Vagina (tissue), 2 donors: Measurements from ENCODE around the gene SMIM31. TPM values are rescaled to one million over a fixed set of nuclear protein-coding genes. Genes with fewer than 3 reads are reported as not detected.

Experiments
- DNase-seq, 2 donors: peaks; one replicate each; pipeline ENCODE4 v3.0.0-alpha.2; 2017; ENCODE audit errors: extremely low spot score in 2 of 2
- H3K27ac ChIP-seq: fragments of 200-600 bp; sonication (generic); one replicate; pipeline ENCODE4 v1.5.1; 2019
- H3K27me3 ChIP-seq: fragments of 200-600 bp; sonication (generic); one replicate; pipeline ENCODE4 v1.5.1; 2019
- H3K36me3 ChIP-seq, 2 donors: fragments of 200-600 bp; sonication (generic); one replicate each; pipeline ENCODE4 v1.5.1; 2017 to 2019
- H3K4me1 ChIP-seq: fragments of 200-600 bp; sonication (generic); one replicate; pipeline ENCODE4 v1.5.1; 2019
- H3K4me3 ChIP-seq, 2 donors: fragments of 200-600 bp; sonication (generic); 1 replicate in 1 of 2; 2 replicates in 1 of 2; pipeline ENCODE4 v1.5.1; 2016 to 2019
- H3K9me3 ChIP-seq: fragments of 200-600 bp; sonication (generic); one replicate; pipeline ENCODE4 v1.5.1; 2019
- POLR2A ChIP-seq, 2 donors: fragments of 450-650 bp; IDR thresholded peaks; one replicate each; pipeline ENCODE4 v1.6.1; 2017; ENCODE audit warnings: antibody characterized with exemption in 2 of 2, mild to moderate bottlenecking in 2 of 2, moderate library complexity in 2 of 2
- POLR2AphosphoS5 ChIP-seq, 2 donors: sonication (generic); formaldehyde crosslinking; IDR thresholded peaks; one replicate each; pipeline ENCODE4 v1.9.0; 2017; ENCODE audit warnings: antibody characterized with exemption in 2 of 2, mild to moderate bottlenecking in 2 of 2, low read depth in 1 of 2; ENCODE audit not compliant: insufficient read depth in 1 of 2
- intact Hi-C: fragments of 100-400 bp; cut with DNase I; formaldehyde crosslinking; loops from one replicate; pipeline ENCODE4 v1.15.1; 2023
- total RNA-seq: library from RNA; depleted of rRNA; stranded (reverse); fragments of >200 nt; gene quantifications from one replicate; pipeline ENCODE4 v1.2.3, GENCODE V29; 2016
- TF ChIP-seq, protein P1 (sequence below), 3 experiments: fragments of 450-650 bp in 2 of 3; fragments of 200-600 bp in 1 of 3; sonication (generic) in 1 of 3; IDR thresholded peaks; one replicate each; pipeline ENCODE4 v1.5.1; 2017 to 2019; ENCODE audit warnings: antibody characterized with exemption in 3 of 3, mild to moderate bottlenecking in 2 of 3, moderate library complexity in 2 of 3

The SMIM31 gene
- total RNA-seq, 1 donor from 2014 or later = not detected

DNA sequence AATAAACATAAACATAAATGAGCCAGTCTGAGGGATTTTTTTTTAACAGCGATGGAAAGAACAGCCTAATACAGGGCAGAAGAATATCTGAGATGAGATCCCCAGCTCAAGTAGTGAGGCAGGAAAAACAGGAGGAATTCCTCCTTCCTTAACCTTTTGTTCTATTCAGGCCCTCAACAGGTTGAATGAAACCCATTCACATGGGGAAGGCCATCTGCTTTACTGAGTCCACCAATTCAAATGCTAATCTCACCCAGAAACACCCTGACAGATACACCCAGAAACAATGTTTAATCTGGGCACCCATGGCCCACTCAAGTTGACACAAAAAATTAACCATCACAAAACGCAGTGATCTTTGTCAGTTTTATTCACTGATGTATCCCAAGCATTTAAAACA lies 45.5 kb downstream of the SMIM31 start:
- no peaks in the 10 kb centered on the region for H3K36me3 ChIP-seq
- no peak overlapping the region for H3K27ac ChIP-seq
- no peaks in the 10 kb centered on the region for H3K9me3 ChIP-seq
- no peaks in the 10 kb centered on the region for H3K27me3 ChIP-seq
- H3K4me3 ChIP-seq = no peak overlapping the region
- TF ChIP-seq POLR2A (IDR thresholded peaks at IDR 0.05) (no peak), POLR2AphosphoS5 (IDR thresholded peaks at IDR 0.05; ENCODE audit: insufficient read depth in 1 of 2, low read depth in 1 of 2) (no peak)
- TF ChIP-seq, protein P1, sequence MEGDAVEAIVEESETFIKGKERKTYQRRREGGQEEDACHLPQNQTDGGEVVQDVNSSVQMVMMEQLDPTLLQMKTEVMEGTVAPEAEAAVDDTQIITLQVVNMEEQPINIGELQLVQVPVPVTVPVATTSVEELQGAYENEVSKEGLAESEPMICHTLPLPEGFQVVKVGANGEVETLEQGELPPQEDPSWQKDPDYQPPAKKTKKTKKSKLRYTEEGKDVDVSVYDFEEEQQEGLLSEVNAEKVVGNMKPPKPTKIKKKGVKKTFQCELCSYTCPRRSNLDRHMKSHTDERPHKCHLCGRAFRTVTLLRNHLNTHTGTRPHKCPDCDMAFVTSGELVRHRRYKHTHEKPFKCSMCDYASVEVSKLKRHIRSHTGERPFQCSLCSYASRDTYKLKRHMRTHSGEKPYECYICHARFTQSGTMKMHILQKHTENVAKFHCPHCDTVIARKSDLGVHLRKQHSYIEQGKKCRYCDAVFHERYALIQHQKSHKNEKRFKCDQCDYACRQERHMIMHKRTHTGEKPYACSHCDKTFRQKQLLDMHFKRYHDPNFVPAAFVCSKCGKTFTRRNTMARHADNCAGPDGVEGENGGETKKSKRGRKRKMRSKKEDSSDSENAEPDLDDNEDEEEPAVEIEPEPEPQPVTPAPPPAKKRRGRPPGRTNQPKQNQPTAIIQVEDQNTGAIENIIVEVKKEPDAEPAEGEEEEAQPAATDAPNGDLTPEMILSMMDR (IDR thresholded peaks at IDR 0.05) = no peak
- no peaks in the 10 kb centered on the region for H3K4me1 ChIP-seq
- DNase-seq = no peak
- intact Hi-C loops = no loop called here

DNA sequence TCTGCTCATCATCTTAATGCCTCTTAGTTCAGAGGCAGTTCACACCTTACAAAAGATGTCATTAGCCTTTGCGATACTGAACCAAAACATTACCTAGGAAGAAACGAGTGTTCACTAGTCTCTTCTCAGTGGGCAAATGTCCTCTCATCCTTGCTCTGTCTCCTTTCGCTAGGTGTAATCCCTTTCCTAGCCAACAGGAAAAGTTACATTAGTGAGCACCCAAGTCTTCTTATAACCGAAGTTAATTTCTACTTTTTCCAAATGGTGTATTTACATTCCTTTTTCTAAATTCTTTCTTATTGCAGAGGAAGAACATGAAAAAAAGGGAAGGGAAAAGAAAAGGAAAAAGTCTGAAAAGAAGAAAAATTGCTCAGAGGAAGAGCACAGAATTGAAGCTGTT lies 46.9 kb downstream of the SMIM31 start:
- Histone ChIP-seq H3K27ac (no peak overlapping the region), H3K36me3 (no peaks in the 10 kb centered on the region), H3K4me3 (no peak overlapping the region), H3K4me1 (no peaks in the 10 kb centered on the region), H3K9me3 (no peaks in the 10 kb centered on the region), H3K27me3 (no peaks in the 10 kb centered on the region)
- TF ChIP-seq, protein P1 (IDR thresholded peaks at IDR 0.05) = no peak
- TF ChIP-seq POLR2AphosphoS5 (IDR thresholded peaks at IDR 0.05; ENCODE audit: insufficient read depth in 1 of 2, low read depth in 1 of 2) (no peak), POLR2A (IDR thresholded peaks at IDR 0.05) (no peak)
- DNase-seq = no peak
- intact Hi-C loops = no loop called here

DNA sequence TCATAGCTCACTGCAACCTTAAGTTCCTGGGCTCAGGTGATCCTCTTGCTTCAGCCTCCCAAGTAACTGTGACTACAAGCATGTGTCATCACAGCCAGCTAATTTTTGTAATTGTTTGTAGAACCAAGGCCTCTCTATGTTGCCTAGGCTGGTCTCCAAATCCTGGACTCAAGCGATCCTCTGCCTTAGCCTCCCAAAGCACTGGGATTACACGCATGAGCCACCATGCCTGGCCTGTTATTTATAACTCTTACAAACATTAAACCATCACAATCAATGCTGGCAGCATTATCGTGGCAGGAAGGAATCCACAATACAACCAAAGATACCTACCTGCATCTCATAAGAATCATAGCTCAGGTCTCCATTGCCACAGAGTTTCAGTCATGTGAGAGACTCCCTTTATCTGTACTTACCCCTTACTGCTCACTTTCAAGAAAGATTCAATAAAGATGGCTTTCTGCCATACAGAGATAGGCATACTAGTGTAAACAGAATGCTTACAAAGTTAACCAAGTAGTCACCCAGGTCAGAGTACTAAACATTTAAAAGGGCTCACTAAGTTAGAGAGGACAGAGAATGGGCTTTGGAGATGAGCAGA lies 48.5 kb downstream of the SMIM31 start:
- H3K36me3 ChIP-seq = no peaks in the 10 kb centered on the region
- no peak for TF ChIP-seq POLR2AphosphoS5 (IDR thresholded peaks at IDR 0.05; ENCODE audit: insufficient read depth in 1 of 2, low read depth in 1 of 2)
- TF ChIP-seq POLR2A (IDR thresholded peaks at IDR 0.05) = no peak
- TF ChIP-seq, protein P1 (IDR thresholded peaks at IDR 0.05) = no peak
- no peaks in the 10 kb centered on the region for H3K9me3 ChIP-seq
- H3K4me3 ChIP-seq = no peak overlapping the region
- H3K4me1 ChIP-seq = no peaks in the 10 kb centered on the region
- intact Hi-C loops = no loop called here
- no peak overlapping the region for H3K27ac ChIP-seq
- H3K27me3 ChIP-seq = no peaks in the 10 kb centered on the region
- no peak for DNase-seq

DNA sequence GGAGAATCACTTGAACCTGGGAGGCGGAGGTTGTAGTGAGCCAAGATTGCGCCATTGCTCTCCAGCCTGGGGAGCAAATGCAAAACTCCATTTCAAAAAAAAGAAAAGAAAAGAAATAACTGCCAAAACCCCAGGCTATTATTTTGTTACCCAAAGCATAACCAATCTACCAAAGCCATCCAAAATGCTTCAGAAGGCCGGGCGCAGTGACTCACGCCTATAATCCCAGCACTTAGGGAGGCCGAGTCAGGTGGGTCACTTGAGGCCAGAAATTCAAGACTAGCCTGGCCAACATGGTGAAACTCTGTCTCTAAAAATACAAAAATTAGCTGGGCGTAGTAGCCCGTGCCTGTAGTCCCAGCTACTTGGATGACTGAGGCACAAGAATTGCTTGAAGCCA lies 49.8 kb downstream of the SMIM31 start:
- Histone ChIP-seq H3K27ac (no peak overlapping the region), H3K4me3 (no peak overlapping the region), H3K4me1 (no peaks in the 10 kb centered on the region), H3K27me3 (no peaks in the 10 kb centered on the region), H3K9me3 (no peaks in the 10 kb centered on the region), H3K36me3 (no peaks in the 10 kb centered on the region)
- TF ChIP-seq, protein P1 (IDR thresholded peaks at IDR 0.05) = no peak
- TF ChIP-seq POLR2A (IDR thresholded peaks at IDR 0.05) (no peak), POLR2AphosphoS5 (IDR thresholded peaks at IDR 0.05; ENCODE audit: insufficient read depth in 1 of 2, low read depth in 1 of 2) (no peak)
- no peak for DNase-seq
- intact Hi-C loops = no loop called here

DNA sequence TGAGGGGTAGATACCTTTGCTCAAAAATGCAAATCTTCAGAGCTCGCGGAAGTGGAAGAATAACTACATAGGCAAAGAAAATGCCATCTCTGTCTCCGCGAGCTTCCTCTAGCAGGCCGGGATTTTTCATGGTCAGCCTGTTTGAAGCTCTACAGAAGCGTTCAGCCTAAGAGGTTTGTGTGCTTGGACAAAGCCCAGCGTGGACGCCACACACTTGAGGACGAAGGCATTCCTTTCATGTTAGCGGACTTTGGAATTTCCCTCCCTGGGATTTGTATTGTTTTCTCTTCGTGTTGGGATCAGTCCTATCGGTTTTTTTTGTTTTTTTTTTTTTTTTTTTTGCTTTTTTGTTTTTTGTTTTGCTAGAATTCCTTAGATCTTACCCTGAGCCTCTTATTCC lies 53.7 kb downstream of the SMIM31 start:
- Histone ChIP-seq H3K27me3 (no peaks in the 10 kb centered on the region), H3K27ac (no peak overlapping the region), H3K4me3 (no peak overlapping the region), H3K4me1 (no peaks in the 10 kb centered on the region), H3K36me3 (no peaks in the 10 kb centered on the region), H3K9me3 (no peaks in the 10 kb centered on the region)
- intact Hi-C loops = no loop called here
- no peak for DNase-seq
- TF ChIP-seq POLR2A (IDR thresholded peaks at IDR 0.05) = no peak
- TF ChIP-seq POLR2AphosphoS5 (IDR thresholded peaks at IDR 0.05; ENCODE audit: insufficient read depth in 1 of 2, low read depth in 1 of 2) = no peak
- TF ChIP-seq, protein P1 (IDR thresholded peaks at IDR 0.05) = no peak
